Lower leg skin (tissue), 3 donors: ENCODE data around the gene HLA-C.
"Not testable (repeated sequence)": the region's sequence is repeated elsewhere in the genome, so short reads cannot be mapped to it uniquely, and the experiment has no call there.

Experiments used
- POLR2A ChIP-seq, 2 donors: fragments of 450-650 bp; IDR thresholded peaks; one replicate each; pipeline ENCODE4 v1.6.1; 2016 to 2017; ENCODE audit warnings: antibody characterized with exemption in 2 of 2, mild to moderate bottlenecking in 1 of 2, moderate library complexity in 1 of 2
- TF ChIP-seq, protein P1 (sequence below), 3 donors: fragments of 450-650 bp; IDR thresholded peaks; one replicate each; pipeline ENCODE4 v1.5.1; 2016; ENCODE audit warnings: antibody characterized with exemption in 3 of 3, mild to moderate bottlenecking in 3 of 3, moderate library complexity in 2 of 3

DNA sequence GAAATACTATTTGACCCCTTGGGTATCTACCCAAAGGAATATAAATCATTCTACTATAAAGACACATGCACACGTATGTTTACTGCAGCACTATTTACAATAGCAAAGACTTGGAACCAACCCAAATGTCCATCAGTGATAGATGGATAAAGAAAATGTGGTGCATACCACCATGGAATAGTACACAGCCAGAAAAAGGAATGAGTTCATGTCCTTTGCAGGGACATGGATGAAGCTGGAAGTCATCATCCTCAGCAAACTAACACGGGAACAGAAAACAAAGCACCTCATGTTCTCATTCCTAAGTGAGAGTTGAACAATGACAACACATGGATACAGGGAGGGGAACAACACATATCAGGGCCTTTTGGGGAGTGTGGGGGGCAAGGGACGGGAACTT, 7.8 kb upstream of the HLA-C start:
- TF ChIP-seq, protein P1, sequence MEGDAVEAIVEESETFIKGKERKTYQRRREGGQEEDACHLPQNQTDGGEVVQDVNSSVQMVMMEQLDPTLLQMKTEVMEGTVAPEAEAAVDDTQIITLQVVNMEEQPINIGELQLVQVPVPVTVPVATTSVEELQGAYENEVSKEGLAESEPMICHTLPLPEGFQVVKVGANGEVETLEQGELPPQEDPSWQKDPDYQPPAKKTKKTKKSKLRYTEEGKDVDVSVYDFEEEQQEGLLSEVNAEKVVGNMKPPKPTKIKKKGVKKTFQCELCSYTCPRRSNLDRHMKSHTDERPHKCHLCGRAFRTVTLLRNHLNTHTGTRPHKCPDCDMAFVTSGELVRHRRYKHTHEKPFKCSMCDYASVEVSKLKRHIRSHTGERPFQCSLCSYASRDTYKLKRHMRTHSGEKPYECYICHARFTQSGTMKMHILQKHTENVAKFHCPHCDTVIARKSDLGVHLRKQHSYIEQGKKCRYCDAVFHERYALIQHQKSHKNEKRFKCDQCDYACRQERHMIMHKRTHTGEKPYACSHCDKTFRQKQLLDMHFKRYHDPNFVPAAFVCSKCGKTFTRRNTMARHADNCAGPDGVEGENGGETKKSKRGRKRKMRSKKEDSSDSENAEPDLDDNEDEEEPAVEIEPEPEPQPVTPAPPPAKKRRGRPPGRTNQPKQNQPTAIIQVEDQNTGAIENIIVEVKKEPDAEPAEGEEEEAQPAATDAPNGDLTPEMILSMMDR (IDR thresholded peaks at IDR 0.05): not testable (repeated sequence)
- not testable (repeated sequence) for TF ChIP-seq POLR2A (IDR thresholded peaks at IDR 0.05)
